ENCODE results near the gene CRHR1. TPM values are rescaled to one million over a fixed set of nuclear protein-coding genes. Genes with fewer than 3 reads are reported as not detected.

The CRHR1 gene
- total RNA-seq, 1 experiment from 2014 or later = not detected

GRCh38 chr17:45841883-45842525 is 57.9 kb downstream of the CRHR1 start:
- H3K4me3 ChIP-seq = no peak overlapping the region
- no peaks in the 10 kb centered on the region for H3K36me3 ChIP-seq
- H3K4me1 ChIP-seq (replicated peaks) = no peaks in the 10 kb centered on the region
- H3K27me3 ChIP-seq (replicated peaks) = peaks cover 64% of the 10 kb centered on the region
- no peaks in the 10 kb centered on the region for H3K9me3 ChIP-seq (replicated peaks)
- no peak overlapping the region for H3K27ac ChIP-seq
- DNase-seq (ENCODE audit: low read depth in 1 of 2, low spot score in 2 of 2) = no peak

GRCh38 chr17:45843722-45844121 is 59.6 kb downstream of the CRHR1 start:
- Histone ChIP-seq H3K27me3 (replicated peaks) (peaks cover 68% of the 10 kb centered on the region), H3K4me1 (replicated peaks) (no peaks in the 10 kb centered on the region), H3K27ac (no peak overlapping the region), H3K9me3 (replicated peaks) (no peaks in the 10 kb centered on the region), H3K36me3 (no peaks in the 10 kb centered on the region), H3K4me3 (no peak overlapping the region)
- DNase-seq (ENCODE audit: low read depth in 1 of 2, low spot score in 2 of 2) = no peak

- Histone ChIP-seq H3K4me1 (replicated peaks) (no peaks in the 10 kb centered on the region), H3K9me3 (replicated peaks) (no peaks in the 10 kb centered on the region), H3K36me3 (no peaks in the 10 kb centered on the region), H3K27ac (no peak within 1 kb of the TSS), H3K27me3 (replicated peaks) (peaks cover 75% of the 10 kb centered on the region), H3K4me3 (no peak within 1 kb of the TSS)
- DNase-seq (ENCODE audit: low read depth in 1 of 2, low spot score in 2 of 2) = no peak
Measured at GRCh38 chr17:45844695-45845375, 60.7 kb downstream of the CRHR1 start, which contains the start of gene SPPL2C. Gene SPPL2C, plus strand, starts transcription at chr17:45844881. Its CDS starts 26 bp downstream, at chr17:45844907.

GRCh38 chr17:45845376-45846185 is 61.5 kb downstream of the CRHR1 start:
- no peak for DNase-seq (ENCODE audit: low read depth in 1 of 2, low spot score in 2 of 2)
- Histone ChIP-seq H3K27me3 (replicated peaks) (peaks cover 77% of the 10 kb centered on the region), H3K36me3 (no peaks in the 10 kb centered on the region), H3K9me3 (replicated peaks) (no peaks in the 10 kb centered on the region), H3K27ac (no peak overlapping the region), H3K4me3 (no peak overlapping the region), H3K4me1 (replicated peaks) (no peaks in the 10 kb centered on the region)

- H3K4me1 ChIP-seq (replicated peaks) = no peaks in the 10 kb centered on the region
- H3K4me3 ChIP-seq = no peak overlapping the region
- H3K27me3 ChIP-seq (replicated peaks) = peaks cover 70% of the 10 kb centered on the region
- H3K9me3 ChIP-seq (replicated peaks) = no peaks in the 10 kb centered on the region
- H3K27ac ChIP-seq = no peak overlapping the region
- H3K36me3 ChIP-seq = no peaks in the 10 kb centered on the region
- no peak for DNase-seq (ENCODE audit: low read depth in 1 of 2, low spot score in 2 of 2)
Measured at GRCh38 chr17:45846223-45846622, 62.1 kb downstream of the CRHR1 start.

- no peaks in the 10 kb centered on the region for H3K9me3 ChIP-seq (replicated peaks)
- no peak overlapping the region for H3K27ac ChIP-seq
- H3K27me3 ChIP-seq (replicated peaks) = peaks cover 68% of the 10 kb centered on the region
- no peaks in the 10 kb centered on the region for H3K36me3 ChIP-seq
- no peaks in the 10 kb centered on the region for H3K4me1 ChIP-seq (replicated peaks)
- DNase-seq (ENCODE audit: low read depth in 1 of 2, low spot score in 2 of 2) = no peak
- H3K4me3 ChIP-seq = no peak overlapping the region
Measured at GRCh38 chr17:45846646-45847045, 62.5 kb downstream of the CRHR1 start.

GRCh38 chr17:45847101-45847500 is 63.0 kb downstream of the CRHR1 start:
- Histone ChIP-seq H3K27me3 (replicated peaks) (peaks cover 66% of the 10 kb centered on the region), H3K4me1 (replicated peaks) (no peaks in the 10 kb centered on the region), H3K9me3 (replicated peaks) (no peaks in the 10 kb centered on the region), H3K36me3 (no peaks in the 10 kb centered on the region), H3K27ac (no peak overlapping the region), H3K4me3 (no peak overlapping the region)
- DNase-seq (ENCODE audit: low read depth in 1 of 2, low spot score in 2 of 2) = no peak

- no peaks in the 10 kb centered on the region for H3K4me1 ChIP-seq (replicated peaks)
- peaks cover 65% of the 10 kb centered on the region for H3K27me3 ChIP-seq (replicated peaks)
- no peak overlapping the region for H3K27ac ChIP-seq
- no peak overlapping the region for H3K4me3 ChIP-seq
- DNase-seq (ENCODE audit: low read depth in 1 of 2, low spot score in 2 of 2) = no peak
- H3K36me3 ChIP-seq = no peaks in the 10 kb centered on the region
- no peaks in the 10 kb centered on the region for H3K9me3 ChIP-seq (replicated peaks)
Measured at GRCh38 chr17:45847747-45848146, 63.6 kb downstream of the CRHR1 start.

- H3K9me3 ChIP-seq (replicated peaks) = no peaks in the 10 kb centered on the region
- DNase-seq (ENCODE audit: low read depth in 1 of 2, low spot score in 2 of 2) = no peak
- H3K4me3 ChIP-seq = no peak overlapping the region
- no peaks in the 10 kb centered on the region for H3K4me1 ChIP-seq (replicated peaks)
- no peak overlapping the region for H3K27ac ChIP-seq
- no peaks in the 10 kb centered on the region for H3K36me3 ChIP-seq
- H3K27me3 ChIP-seq (replicated peaks) = peaks cover 60% of the 10 kb centered on the region
Measured at GRCh38 chr17:45848405-45848804, 64.3 kb downstream of the CRHR1 start.

- H3K27ac ChIP-seq = no peak overlapping the region
- no peak for DNase-seq (ENCODE audit: low read depth in 1 of 2, low spot score in 2 of 2)
Measured at GRCh38 chr17:45848868-45849535, 64.9 kb downstream of the CRHR1 start.

GRCh38 chr17:45849536-45849990 is 65.4 kb downstream of the CRHR1 start:
- DNase-seq (ENCODE audit: low read depth in 1 of 2, low spot score in 2 of 2) = no peak
- Histone ChIP-seq H3K9me3 (replicated peaks) (no peaks in the 10 kb centered on the region), H3K36me3 (no peaks in the 10 kb centered on the region), H3K4me3 (no peak overlapping the region), H3K4me1 (replicated peaks) (no peaks in the 10 kb centered on the region), H3K27ac (no peak overlapping the region), H3K27me3 (replicated peaks) (peaks cover 50% of the 10 kb centered on the region)

More at GRCh38 chr17:45848868-45849535, 64.9 kb downstream of the CRHR1 start:
- Histone ChIP-seq H3K4me3 (no peak overlapping the region), H3K27me3 (replicated peaks) (peaks cover 55% of the 10 kb centered on the region), H3K4me1 (replicated peaks) (no peaks in the 10 kb centered on the region), H3K36me3 (no peaks in the 10 kb centered on the region), H3K9me3 (replicated peaks) (no peaks in the 10 kb centered on the region)

GRCh38 chr17:45850011-45850410 is 65.9 kb downstream of the CRHR1 start:
- DNase-seq (ENCODE audit: low read depth in 1 of 2, low spot score in 2 of 2) = no peak

GRCh38 chr17:45850468-45850867 is 66.3 kb downstream of the CRHR1 start:
- Histone ChIP-seq H3K9me3 (replicated peaks) (no peaks in the 10 kb centered on the region), H3K4me1 (replicated peaks) (no peaks in the 10 kb centered on the region), H3K27me3 (replicated peaks) (peaks cover 48% of the 10 kb centered on the region), H3K27ac (no peak overlapping the region), H3K36me3 (no peaks in the 10 kb centered on the region), H3K4me3 (no peak overlapping the region)
- DNase-seq (ENCODE audit: low read depth in 1 of 2, low spot score in 2 of 2) = no peak

More at GRCh38 chr17:45850011-45850410, 65.9 kb downstream of the CRHR1 start:
- Histone ChIP-seq H3K27ac (no peak overlapping the region), H3K4me3 (no peak overlapping the region), H3K27me3 (replicated peaks) (peaks cover 48% of the 10 kb centered on the region), H3K4me1 (replicated peaks) (no peaks in the 10 kb centered on the region), H3K36me3 (no peaks in the 10 kb centered on the region), H3K9me3 (replicated peaks) (no peaks in the 10 kb centered on the region)

All from SJSA1 (cell line).